HUDEP-2 (cell line): ENCODE results near the gene VPS50.

Source experiments
- DNase-seq, 76 experiments: peaks; one replicate each; lab custom pipeline; 2025; ENCODE audit not compliant: unreplicated experiment in 76 of 76; lab: John Stamatoyannopoulos, UW

The VPS50 gene

GRCh38 chr7:93235541-93235940 lies 3.4 kb downstream of the VPS50 start:
- no peak for DNase-seq

DNA sequence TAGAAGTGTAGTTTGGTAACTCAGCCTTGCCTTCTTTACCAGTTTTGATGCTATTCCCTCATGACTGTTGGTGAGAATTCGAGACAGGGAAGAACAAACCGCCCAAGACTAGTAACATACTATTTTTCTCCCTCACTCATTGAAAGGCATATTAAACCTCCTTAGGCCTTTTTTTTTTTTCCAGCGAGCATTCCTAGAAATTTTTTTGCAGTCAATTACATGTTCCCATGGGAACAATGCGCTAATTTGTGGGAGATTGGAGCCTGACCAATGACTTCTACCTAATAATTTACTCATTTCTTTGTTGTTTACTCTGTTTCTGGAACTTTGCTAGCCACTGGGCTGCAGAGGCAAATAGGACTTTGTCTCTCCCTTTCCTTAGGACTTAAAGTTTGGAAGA lies 6.0 kb downstream of the VPS50 start:
- DNase-seq: no peak

GRCh38 chr7:93238748-93239147 lies 6.6 kb downstream of the VPS50 start:
- peak in 14 of 76 experiments; percentile 7 to 46 (median 24) for DNase-seq

DNA sequence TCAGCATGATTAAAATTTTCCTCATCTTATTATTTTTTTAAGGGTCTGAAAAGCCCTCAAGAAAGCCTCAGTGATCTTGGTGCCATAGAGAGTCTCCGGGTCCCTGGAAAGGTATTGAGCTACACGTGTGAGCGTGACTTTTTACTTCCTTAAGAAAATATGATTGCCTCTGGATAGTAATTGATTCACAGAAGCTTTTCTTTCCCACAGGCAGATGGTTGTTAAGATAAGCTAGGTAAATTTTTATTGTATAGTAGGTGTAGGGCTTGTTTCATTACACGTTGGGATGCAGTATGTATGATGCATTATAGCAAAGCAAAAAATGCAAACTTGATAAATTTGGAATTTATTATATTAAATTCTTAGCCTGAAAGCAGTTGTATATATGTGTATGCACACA lies 7.7 kb downstream of the VPS50 start:
- no peak for DNase-seq

DNA sequence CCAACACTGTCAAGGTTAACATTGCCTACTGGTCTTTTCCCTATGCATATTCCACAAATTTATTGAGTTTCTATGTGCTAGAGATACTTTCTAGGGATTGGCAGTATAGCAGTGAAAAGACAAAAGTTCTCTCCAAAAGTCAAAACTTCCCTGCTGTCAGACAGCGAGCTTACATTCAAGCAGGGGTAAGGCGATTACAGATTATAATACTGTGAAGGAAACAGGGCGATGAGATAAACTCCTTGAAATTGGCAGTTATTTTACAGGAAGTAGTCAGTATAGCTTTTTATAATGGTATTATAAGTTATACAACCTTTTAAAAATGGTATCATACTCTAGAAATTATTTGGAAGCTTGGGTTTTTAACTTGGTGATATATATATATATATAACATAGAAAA lies 9.9 kb downstream of the VPS50 start:
- DNase-seq: peak in 11 of 76 experiments; percentile 3 to 54 (median 31)

DNA sequence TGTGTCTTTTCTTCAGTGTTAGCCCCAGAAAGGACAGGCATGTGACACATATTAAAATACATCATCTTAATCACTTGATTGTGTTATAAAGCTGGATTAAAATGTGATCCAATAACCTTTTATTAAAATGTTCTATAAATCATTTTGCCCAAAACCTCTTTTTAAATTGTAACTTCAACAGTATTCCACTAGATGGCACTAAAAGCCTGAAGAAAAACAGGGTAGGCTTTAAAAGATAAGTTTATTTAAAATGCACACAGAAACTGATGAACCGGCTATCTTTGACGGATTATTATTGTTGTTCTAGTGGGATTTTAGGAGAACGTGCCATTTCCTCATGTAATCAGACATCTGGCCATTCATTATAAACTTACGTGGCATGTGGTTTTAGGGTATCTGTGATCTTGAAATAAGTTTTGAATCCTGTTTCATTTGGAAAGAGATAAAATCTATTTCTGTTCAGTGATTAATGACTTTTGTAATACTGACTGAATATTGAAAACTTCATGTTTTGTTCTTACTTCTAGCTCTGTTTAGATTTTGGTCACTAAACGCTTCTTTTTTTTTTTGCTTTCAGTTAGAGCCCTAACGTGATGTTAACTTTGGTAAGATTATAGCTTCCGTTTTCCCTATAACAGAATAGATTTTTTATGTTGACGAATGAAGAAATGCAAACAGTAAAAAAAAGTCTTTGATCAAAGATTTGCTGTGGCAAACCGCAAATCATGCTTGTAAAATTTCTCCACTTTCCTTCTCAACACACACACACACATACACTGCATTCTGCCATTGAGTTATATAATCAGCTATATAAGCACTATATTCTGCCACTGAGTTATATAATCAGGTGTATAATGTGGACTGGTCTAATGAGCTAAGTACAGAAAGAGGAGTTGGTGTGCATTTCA lies 13.6 kb downstream of the VPS50 start:
- DNase-seq: peak in 7 of 76 experiments; percentile 5 to 18 (median 13)

GRCh38 chr7:93249491-93250148 lies 17.5 kb downstream of the VPS50 start:
- no peak for DNase-seq

DNA sequence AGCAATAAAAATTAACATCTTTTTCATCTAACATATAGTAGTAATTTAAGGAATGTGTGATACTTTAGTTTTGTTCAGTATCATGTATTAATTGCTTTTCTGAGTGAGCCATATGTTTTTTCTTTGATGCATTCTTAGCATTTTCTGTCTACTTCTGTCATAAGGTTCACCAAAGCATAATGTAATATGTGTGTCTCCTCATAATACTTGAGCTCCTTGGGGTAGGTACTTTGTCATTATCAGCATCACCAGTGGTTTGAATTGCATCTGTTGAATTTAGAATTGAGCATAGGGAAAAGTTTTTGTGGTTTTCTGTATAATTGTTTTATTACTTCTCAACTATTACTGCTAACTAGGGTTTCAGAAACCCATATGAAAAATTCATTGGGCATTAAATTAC lies 26.5 kb downstream of the VPS50 start:
- no peak for DNase-seq

- DNase-seq: peak in 12 of 76 experiments; percentile 1 to 36 (median 12)
Measured at GRCh38 chr7:93262535-93262934, 30.4 kb downstream of the VPS50 start.

DNA sequence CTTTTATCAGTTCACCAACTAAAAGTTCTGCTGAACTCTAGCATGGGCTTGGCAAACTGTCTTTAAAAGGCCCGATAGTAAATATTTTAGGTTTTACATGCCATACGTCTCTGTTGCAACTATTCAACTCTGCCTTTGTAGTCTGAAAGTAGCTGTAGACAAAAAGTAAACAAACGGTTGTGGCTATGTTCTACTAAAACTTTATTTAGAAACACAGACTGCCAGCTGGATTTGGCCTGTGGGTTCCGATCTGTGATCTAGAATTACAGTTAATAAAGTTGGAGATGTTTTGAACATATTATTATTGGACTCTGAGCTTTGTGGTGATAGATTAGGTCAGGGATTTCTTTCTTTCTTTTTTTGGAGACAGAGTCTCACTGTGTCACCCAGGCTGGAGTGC lies 33.1 kb downstream of the VPS50 start:
- no peak for DNase-seq

GRCh38 chr7:93279541-93279940 lies 47.4 kb downstream of the VPS50 start:
- DNase-seq: no peak

- DNase-seq: no peak
Measured at GRCh38 chr7:93284908-93285307, 52.7 kb downstream of the VPS50 start.

GRCh38 chr7:93293229-93293628 lies 61.1 kb downstream of the VPS50 start:
- DNase-seq: no peak

GRCh38 chr7:93298206-93298605 lies 66.0 kb downstream of the VPS50 start:
- DNase-seq: no peak

DNA sequence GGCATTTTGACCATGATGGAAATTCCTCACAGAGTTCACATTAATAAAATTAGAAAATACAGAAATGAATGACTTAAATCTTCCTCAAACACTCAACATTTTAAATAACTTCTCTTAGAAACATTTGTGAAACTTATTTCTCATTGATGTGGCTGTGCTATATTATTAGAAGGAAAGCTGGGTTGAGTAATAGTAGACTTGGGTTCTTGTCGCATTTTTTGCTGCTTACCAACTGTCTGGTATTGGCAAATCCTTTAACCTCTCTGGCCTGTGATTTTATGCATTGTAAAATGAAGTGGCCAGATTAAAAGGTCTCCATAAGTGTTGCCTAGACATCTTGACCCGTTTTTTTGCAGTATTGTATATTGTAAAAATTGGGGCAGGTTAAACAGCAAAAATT lies 66.5 kb downstream of the VPS50 start:
- DNase-seq: no peak

- DNase-seq: no peak
Measured at GRCh38 chr7:93301736-93302135, 69.6 kb downstream of the VPS50 start.

- DNase-seq: peak in 6 of 76 experiments; percentile 1 to 44 (median 15)
Measured at GRCh38 chr7:93307131-93307660, 75.0 kb downstream of the VPS50 start.

- no peak for DNase-seq
Measured at GRCh38 chr7:93307943-93308342, 75.8 kb downstream of the VPS50 start.

- DNase-seq: peak in 2 of 76 experiments; percentile 0 to 3
Measured at GRCh38 chr7:93310346-93310745, 78.2 kb downstream of the VPS50 start.

- DNase-seq: no peak
Measured at GRCh38 chr7:93314449-93314848, 82.3 kb downstream of the VPS50 start.

DNA sequence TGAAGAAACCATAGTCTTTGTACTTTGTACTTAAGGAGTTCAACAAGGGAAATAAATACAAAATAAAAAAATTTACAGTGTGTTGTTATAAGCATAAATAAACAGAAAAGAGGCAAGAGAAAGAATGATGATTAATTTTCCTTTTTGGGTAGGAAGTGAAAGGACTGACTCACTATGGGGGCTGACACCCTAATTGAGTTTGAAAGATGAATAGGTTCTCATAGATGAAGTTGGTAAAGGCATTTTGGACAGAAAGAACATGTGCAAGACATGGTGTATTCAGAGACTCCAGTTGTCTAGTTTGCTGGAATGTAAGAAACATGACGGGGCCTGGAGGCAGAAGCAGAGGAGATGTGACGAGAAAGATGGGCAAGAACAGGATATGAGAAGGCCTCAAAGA lies 83.7 kb downstream of the VPS50 start:
- no peak for DNase-seq

GRCh38 chr7:93316730-93317129 lies 84.6 kb downstream of the VPS50 start:
- DNase-seq: no peak
